ENCODE results near the gene MLLT10.

MLLT10 gene

DNA sequence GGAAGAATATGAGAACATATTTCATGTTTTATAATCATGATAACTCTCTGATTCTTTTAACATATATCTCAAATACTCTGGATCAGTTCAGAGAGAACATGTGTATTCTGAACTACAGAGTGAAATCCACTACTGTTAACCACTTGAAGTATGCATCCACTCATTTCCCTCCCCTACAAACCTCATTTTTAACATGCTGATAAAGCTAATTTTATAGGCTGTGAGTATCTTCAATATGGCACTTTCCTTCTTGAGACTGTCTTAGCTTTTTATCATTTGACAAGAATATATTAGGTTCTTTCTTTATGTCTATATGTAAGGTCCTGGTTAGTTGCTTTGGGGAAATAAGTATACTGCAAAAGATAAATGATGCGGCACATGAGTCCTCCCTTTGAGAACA, 154.8 kb downstream of the MLLT10 start:
- TF ChIP-seq CTCF (IDR thresholded peaks at IDR 0.05) = no peak
- H3K9me3 Mint-ChIP-seq = no peaks in the 10 kb centered on the region
- H3K27me3 Mint-ChIP-seq (ENCODE audit: low read depth, poor library complexity) = no peaks in the 10 kb centered on the region
- H3K36me3 Mint-ChIP-seq (ENCODE audit: low read depth) = peaks cover 35% of the 10 kb centered on the region
- no peak overlapping the region for H3K27ac Mint-ChIP-seq
- no peaks in the 10 kb centered on the region for H3K4me1 Mint-ChIP-seq
- DNase-seq = no peak
- no peak overlapping the region for H3K4me3 Mint-ChIP-seq

DNA sequence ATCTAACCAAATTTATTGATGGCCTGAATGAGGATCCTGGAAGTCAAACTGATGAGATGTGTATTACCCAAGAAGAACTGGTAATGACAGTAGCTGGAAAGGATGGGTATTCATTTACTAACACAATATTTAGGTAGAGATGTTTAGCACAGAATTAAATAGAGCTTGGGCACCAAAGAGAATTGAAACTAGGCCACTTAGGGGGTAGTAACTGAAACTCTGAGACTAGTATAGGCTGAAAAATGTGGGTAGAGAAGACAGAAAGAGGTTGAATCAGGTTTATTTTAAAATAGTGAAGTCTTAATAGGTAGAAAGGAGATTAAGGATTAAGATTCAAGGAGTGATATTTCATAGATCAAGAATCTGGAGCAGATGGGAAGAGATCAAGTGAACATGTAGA, 155.8 kb downstream of the MLLT10 start:
- no peak overlapping the region for H3K4me3 Mint-ChIP-seq

GRCh38 chr10:21692916-21693315, 158.9 kb downstream of the MLLT10 start:
- H3K36me3 Mint-ChIP-seq (ENCODE audit: low read depth) = peaks cover 48% of the 10 kb centered on the region
- TF ChIP-seq CTCF (IDR thresholded peaks at IDR 0.05) = no peak
- H3K9me3 Mint-ChIP-seq = peaks cover 16% of the 10 kb centered on the region
- no peaks in the 10 kb centered on the region for H3K27me3 Mint-ChIP-seq (ENCODE audit: low read depth, poor library complexity)
- H3K4me1 Mint-ChIP-seq = no peaks in the 10 kb centered on the region
- H3K4me3 Mint-ChIP-seq = no peak overlapping the region
- no peak for DNase-seq
- H3K27ac Mint-ChIP-seq = peak overlapping the region; percentile 86

More for the DNA sequence above, 155.8 kb downstream of the MLLT10 start:
- no peaks in the 10 kb centered on the region for H3K9me3 Mint-ChIP-seq
- no peak overlapping the region for H3K27ac Mint-ChIP-seq
- DNase-seq = no peak
- no peaks in the 10 kb centered on the region for H3K4me1 Mint-ChIP-seq
- TF ChIP-seq CTCF (IDR thresholded peaks at IDR 0.05) = no peak
- peaks cover 35% of the 10 kb centered on the region for H3K36me3 Mint-ChIP-seq (ENCODE audit: low read depth)
- H3K27me3 Mint-ChIP-seq (ENCODE audit: low read depth, poor library complexity) = no peaks in the 10 kb centered on the region

GRCh38 chr10:21693418-21693817, 159.4 kb downstream of the MLLT10 start:
- DNase-seq = no peak
- no peaks in the 10 kb centered on the region for H3K27me3 Mint-ChIP-seq (ENCODE audit: low read depth, poor library complexity)
- H3K27ac Mint-ChIP-seq = peak overlapping the region; percentile 86
- H3K4me3 Mint-ChIP-seq = no peak overlapping the region
- peaks cover 21% of the 10 kb centered on the region for H3K9me3 Mint-ChIP-seq
- TF ChIP-seq CTCF (IDR thresholded peaks at IDR 0.05) = no peak
- peaks cover 52% of the 10 kb centered on the region for H3K36me3 Mint-ChIP-seq (ENCODE audit: low read depth)
- H3K4me1 Mint-ChIP-seq = no peaks in the 10 kb centered on the region

GRCh38 chr10:21694631-21695030, 160.6 kb downstream of the MLLT10 start:
- Mint-ChIP-seq H3K4me1 (no peaks in the 10 kb centered on the region), H3K27ac (peak overlapping the region; percentile 93), H3K4me3 (no peak overlapping the region), H3K27me3 (ENCODE audit: low read depth, poor library complexity) (no peaks in the 10 kb centered on the region), H3K36me3 (ENCODE audit: low read depth) (peaks cover 64% of the 10 kb centered on the region), H3K9me3 (peaks cover 34% of the 10 kb centered on the region)
- TF ChIP-seq CTCF (IDR thresholded peaks at IDR 0.05) = no peak
- no peak for DNase-seq

DNA sequence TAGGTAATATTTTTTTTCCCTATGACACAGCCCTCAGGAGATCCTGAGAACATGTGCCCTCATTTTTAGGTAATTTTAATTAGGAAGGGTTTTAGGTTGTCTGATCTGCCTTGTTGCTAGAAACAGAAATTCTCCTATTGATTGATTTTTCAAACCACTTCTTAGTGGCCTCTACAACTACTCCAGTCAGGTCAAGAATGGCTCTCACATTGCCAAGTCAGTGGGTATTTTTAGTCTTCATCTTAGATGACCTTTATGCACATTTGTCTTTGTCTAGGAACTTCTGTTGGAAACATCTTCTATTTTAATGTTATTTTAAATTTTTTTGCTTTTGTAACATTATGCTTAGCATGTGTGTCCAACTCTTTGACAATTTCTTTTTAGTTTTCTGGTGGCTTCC, 162.3 kb downstream of the MLLT10 start:
- no peak for DNase-seq
- H3K4me3 Mint-ChIP-seq = no peak overlapping the region
- H3K9me3 Mint-ChIP-seq = peaks cover 50% of the 10 kb centered on the region
- no peak for TF ChIP-seq CTCF (IDR thresholded peaks at IDR 0.05)
- peaks cover 80% of the 10 kb centered on the region for H3K36me3 Mint-ChIP-seq (ENCODE audit: low read depth)
- H3K4me1 Mint-ChIP-seq = no peaks in the 10 kb centered on the region
- no peaks in the 10 kb centered on the region for H3K27me3 Mint-ChIP-seq (ENCODE audit: low read depth, poor library complexity)
- no peak overlapping the region for H3K27ac Mint-ChIP-seq

Data from nephron progenitor cell (in vitro differentiated cells).